Thoracic aorta (tissue), 2 donors: ENCODE measurements around the gene ZNF668. TPM values are rescaled to one million over a fixed set of nuclear protein-coding genes. Genes with fewer than 3 reads are reported as not detected.

Experiments
- ATAC-seq: fragments of 150-250 bp; one replicate; pipeline ENCODE4 v1.8.0; 2017; ENCODE audit warnings: low read depth; ENCODE audit not compliant: insufficient number of reproducible peaks, low FRiP score
- DNase-seq: peaks from one replicate; pipeline ENCODE4 v3.0.0-alpha.2; 2020; ENCODE audit warnings: low spot score
- H3K27ac ChIP-seq, 2 donors: fragments of 200-600 bp; sonication (generic); 1 replicate in 1 of 2; 2 replicates in 1 of 2; pipeline ENCODE4 v1.5.1; 2016; ENCODE audit warnings: mild to moderate bottlenecking in 2 of 2, moderate library complexity in 2 of 2
- H3K27me3 ChIP-seq: fragments of 200-600 bp; sonication (generic); replicated peaks from 2 replicates; pipeline ENCODE4 v1.6.0; 2016; ENCODE audit warnings: mild to moderate bottlenecking; ENCODE audit not compliant: insufficient read depth
- H3K36me3 ChIP-seq: fragments of 200-600 bp; sonication (generic); one replicate; pipeline ENCODE4 v1.5.1; 2016
- H3K4me1 ChIP-seq, 2 donors: fragments of 200-600 bp; sonication (generic); 1 replicate in 1 of 2; 2 replicates in 1 of 2; pipeline versions ENCODE4 v1.5.1 to v1.6.0; 2016; ENCODE audit warnings: low read depth in 2 of 2, mild to moderate bottlenecking in 1 of 2; ENCODE audit not compliant: control insufficient read depth in 1 of 2
- H3K4me3 ChIP-seq: fragments of 200-600 bp; sonication (generic); 2 replicates; pipeline ENCODE4 v1.5.1; 2016; ENCODE audit warnings: mild to moderate bottlenecking
- H3K9me3 ChIP-seq: fragments of 200-600 bp; sonication (generic); 2 replicates; pipeline ENCODE4 v1.5.1; 2016
- total RNA-seq, 2 donors: library from RNA; depleted of rRNA; stranded (reverse); fragments of >200 nt; gene quantifications; one replicate each; pipeline versions ENCODE4 v1.1.0 to v1.2.3, GENCODE V29; 2016
- TF ChIP-seq, protein P1 (sequence below): fragments of 200-600 bp; sonication (generic); IDR thresholded peaks from one replicate; pipeline ENCODE4 v1.5.1; 2019; ENCODE audit warnings: antibody characterized with exemption

The ZNF668 gene
- total RNA-seq, 2 donors from 2014 or later, result 10.3 to 14.5 TPM

DNA sequence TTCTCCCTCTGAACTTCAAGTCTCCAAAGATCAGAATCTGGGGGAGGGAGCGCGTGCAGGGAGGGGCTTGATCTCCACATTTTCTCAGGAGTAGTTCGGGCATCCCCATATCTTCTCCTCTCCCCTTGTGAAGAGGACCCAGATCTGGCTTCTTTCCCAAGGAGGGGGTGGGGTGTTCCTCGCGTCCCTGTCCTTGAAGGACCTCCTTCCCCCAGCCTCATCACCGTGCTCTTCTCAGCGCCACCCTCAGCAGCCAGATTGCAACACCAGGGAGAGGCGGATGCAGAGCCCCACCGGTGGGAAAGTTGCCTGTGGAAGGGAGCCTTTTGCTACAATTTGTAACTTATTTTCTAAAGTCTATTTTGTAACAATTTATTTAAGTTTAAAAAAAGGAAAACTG lies 9.0 kb upstream of the ZNF668 start:
- ATAC-seq (no peak), DNase-seq (no peak)
- no peak overlapping the region for H3K27ac ChIP-seq
- TF ChIP-seq, protein P1, sequence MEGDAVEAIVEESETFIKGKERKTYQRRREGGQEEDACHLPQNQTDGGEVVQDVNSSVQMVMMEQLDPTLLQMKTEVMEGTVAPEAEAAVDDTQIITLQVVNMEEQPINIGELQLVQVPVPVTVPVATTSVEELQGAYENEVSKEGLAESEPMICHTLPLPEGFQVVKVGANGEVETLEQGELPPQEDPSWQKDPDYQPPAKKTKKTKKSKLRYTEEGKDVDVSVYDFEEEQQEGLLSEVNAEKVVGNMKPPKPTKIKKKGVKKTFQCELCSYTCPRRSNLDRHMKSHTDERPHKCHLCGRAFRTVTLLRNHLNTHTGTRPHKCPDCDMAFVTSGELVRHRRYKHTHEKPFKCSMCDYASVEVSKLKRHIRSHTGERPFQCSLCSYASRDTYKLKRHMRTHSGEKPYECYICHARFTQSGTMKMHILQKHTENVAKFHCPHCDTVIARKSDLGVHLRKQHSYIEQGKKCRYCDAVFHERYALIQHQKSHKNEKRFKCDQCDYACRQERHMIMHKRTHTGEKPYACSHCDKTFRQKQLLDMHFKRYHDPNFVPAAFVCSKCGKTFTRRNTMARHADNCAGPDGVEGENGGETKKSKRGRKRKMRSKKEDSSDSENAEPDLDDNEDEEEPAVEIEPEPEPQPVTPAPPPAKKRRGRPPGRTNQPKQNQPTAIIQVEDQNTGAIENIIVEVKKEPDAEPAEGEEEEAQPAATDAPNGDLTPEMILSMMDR, result no peak
- H3K27me3 ChIP-seq, result no peaks in the 10 kb centered on the region
- H3K4me3 ChIP-seq, result no peak overlapping the region
- no peaks in the 10 kb centered on the region for H3K9me3 ChIP-seq
- H3K36me3 ChIP-seq, result peaks cover 50% of the 10 kb centered on the region
- H3K4me1 ChIP-seq, result peaks cover 0 to 7% of the 10 kb centered on the region in 2 donors

DNA sequence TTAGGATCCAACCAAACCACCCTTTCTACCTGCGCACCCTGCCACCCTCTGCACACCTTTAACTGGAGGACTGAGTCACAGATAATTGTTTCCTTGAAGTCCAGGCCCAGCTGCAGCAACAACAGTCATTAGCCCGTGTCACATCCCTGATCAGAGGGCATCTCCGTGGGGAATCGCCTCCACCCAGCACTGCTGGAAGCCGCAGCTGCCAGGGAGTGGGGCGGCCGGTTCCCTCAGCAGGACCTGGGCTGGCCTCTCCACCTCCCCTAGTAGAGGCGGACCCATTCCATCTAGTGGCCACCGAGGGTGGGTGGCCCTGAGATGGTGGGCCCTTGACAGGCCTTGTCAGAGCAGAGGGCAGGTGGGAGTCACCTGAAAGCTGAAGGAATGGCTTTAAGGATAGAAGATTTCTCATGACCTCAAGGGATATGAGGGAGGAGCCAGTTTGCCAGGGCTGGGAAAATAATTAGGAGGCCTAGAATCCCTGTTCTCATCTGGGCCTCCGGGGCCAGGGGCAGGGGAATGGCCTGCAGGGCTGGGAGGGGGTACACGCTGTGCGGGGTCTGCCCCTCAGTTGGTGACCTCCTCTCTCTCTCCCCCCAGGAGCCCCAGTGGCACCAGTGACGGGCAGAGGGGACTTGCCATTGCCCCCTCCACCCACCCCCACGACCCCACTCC lies 8.5 kb upstream of the ZNF668 start:
- peaks cover 0 to 7% of the 10 kb centered on the region in 2 donors for H3K4me1 ChIP-seq
- ATAC-seq, result no peak
- no peak for DNase-seq
- peaks cover 53% of the 10 kb centered on the region for H3K36me3 ChIP-seq
- H3K4me3 ChIP-seq, result no peak overlapping the region
- TF ChIP-seq, protein P1, result no peak
- no peak overlapping the region for H3K27ac ChIP-seq
- no peaks in the 10 kb centered on the region for H3K9me3 ChIP-seq
- H3K27me3 ChIP-seq, result no peaks in the 10 kb centered on the region

- H3K4me3 ChIP-seq, result no peak overlapping the region
- peaks cover 57% of the 10 kb centered on the region for H3K36me3 ChIP-seq
- H3K9me3 ChIP-seq, result no peaks in the 10 kb centered on the region
- H3K27ac ChIP-seq, result no peak overlapping the region
- no peak for ATAC-seq
- peaks cover 0 to 7% of the 10 kb centered on the region in 2 donors for H3K4me1 ChIP-seq
- H3K27me3 ChIP-seq, result no peaks in the 10 kb centered on the region
- no peak for DNase-seq
- TF ChIP-seq, protein P1, result no peak
Measured at GRCh38 chr16:31081428-31082351, 7.7 kb upstream of the ZNF668 start.

- no peaks in the 10 kb centered on the region for H3K9me3 ChIP-seq
- TF ChIP-seq, protein P1, result no peak
- peaks cover 62% of the 10 kb centered on the region for H3K36me3 ChIP-seq
- no peak for DNase-seq
- no peak for ATAC-seq
- no peak overlapping the region for H3K27ac ChIP-seq
- no peaks in the 10 kb centered on the region for H3K27me3 ChIP-seq
- H3K4me1 ChIP-seq, result peaks cover 0 to 8% of the 10 kb centered on the region in 2 donors
- no peak overlapping the region for H3K4me3 ChIP-seq
Measured at GRCh38 chr16:31080756-31081419, 6.8 kb upstream of the ZNF668 start.
